Measurements from ENCODE around the gene PLAC8. TPM values are rescaled to one million over a fixed set of nuclear protein-coding genes. Genes with fewer than 3 reads are reported as not detected.
A peak's percentile ranks its signal among the peaks of the same experiment; 100 is the strongest.
"Not testable (repeated sequence)": the region's sequence is repeated elsewhere in the genome, so short reads cannot be mapped to it uniquely, and the experiment has no call there.

Gene PLAC8
- total and polyA plus RNA-seq, 7 experiments from 2014 or later = 204 to 634 (median 327) TPM

DNA sequence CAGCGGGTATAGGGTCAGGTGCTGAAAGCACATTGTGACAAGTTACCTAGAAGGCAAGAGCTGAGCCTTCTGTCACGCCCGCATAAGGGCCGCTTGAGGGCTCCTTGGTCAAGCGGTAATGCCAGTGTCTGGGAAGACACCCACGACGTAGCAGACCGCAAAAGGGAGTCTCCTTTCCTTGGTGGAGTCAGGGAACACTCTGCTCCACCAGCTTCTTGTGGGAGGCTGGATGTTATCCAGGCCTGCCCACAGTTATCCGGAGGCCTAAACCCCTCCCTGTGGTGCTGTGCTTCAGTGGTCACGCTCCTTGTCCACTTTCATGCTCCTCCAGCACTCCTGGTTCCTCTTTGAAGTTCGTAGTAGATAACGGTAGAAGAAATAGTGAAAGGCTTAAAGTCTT lies 29.6 kb downstream of the PLAC8 start:
- peaks cover 27 to 62% (median 48%) of the 10 kb centered on the region in 7 donors for H3K4me1 Mint-ChIP-seq
- H3K9me3 Mint-ChIP-seq; H3K27me3 Mint-ChIP-seq; ATAC-seq; H3K27me3 ChIP-seq (ENCODE audit: control insufficient read depth in 2 of 2, insufficient read depth in 2 of 2, low read length in 2 of 2); DNase-seq; H3K27ac ChIP-seq (ENCODE audit: low read depth, low read length); H3K4me3 ChIP-seq (ENCODE audit: low read length); H3K9me3 ChIP-seq (ENCODE audit: control insufficient read depth in 2 of 3, low read length in 3 of 3): not testable (repeated sequence)
- Histone ChIP-seq H3K4me1 (ENCODE audit: control insufficient read depth in 2 of 2, insufficient read depth in 2 of 2, low read length in 2 of 2) (peaks cover 12 to 29% of the 10 kb centered on the region in 2 donors), H3K36me3 (ENCODE audit: control insufficient read depth in 2 of 3, insufficient read depth in 3 of 3, low read length in 3 of 3) (peaks cover 7 to 29% (median 12%) of the 10 kb centered on the region in 3 experiments)
- peak overlapping the region in 8 of 9 donors; percentile 16 to 95 (median 70) for H3K27ac Mint-ChIP-seq
- H3K36me3 Mint-ChIP-seq = peaks cover 10 to 52% (median 34%) of the 10 kb centered on the region in 5 donors
- intact Hi-C loops (cut with micrococcal nuclease) = loop anchor here (1.0 to 2.0 kb wide), 7 partner anchors 9 to 175 kb away; partner anchors contain the start of gene PLAC8 (in 1 of the 2)
- H3K4me3 Mint-ChIP-seq = peak overlapping the region in 6 of 10 donors; percentile 14 to 62 (median 50)
- ChIA-PET CTCF (interaction anchor here (0.7 to 2.6 kb wide), 9 partner anchors 10 to 175 kb away, joined by 3 to 26 read pairs (median 8); partner anchors contain the start of gene PLAC8), POLR2A (interaction anchor here (0.6 to 9.0 kb wide), 15 partner anchors 10 to 196 kb away, joined by 3 to 58 read pairs (median 5); partner anchors contain the start of gene PLAC8)

DNA sequence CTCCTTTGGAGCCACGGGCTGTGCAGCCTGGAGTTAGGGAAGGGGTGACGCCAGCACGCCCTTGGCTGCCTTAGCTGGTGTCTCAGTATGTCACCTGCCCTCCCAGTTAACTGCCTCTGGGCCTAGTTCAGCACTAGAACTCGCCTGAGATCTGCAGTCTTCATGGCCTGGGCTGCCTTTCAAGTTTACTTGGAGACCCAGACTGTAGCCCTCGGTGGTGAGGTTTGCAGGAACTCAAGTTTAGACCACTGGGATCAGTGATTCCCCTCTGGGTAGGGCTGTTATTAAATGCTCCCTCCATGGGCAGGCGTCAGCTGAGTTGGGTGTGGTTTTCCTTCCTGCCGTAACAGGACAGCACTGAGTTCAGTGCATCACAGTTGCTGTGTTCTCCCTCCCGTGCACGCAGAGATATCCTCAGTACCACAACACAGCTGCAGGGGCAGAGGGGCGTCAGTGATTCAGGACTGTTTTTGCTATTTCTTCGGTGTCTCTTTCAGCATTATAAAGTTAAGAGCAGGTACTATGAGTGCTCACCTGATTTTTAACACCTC lies 30.5 kb downstream of the PLAC8 start:
- POLR2A ChIA-PET = interaction anchor here (0.6 to 9.0 kb wide), 16 partner anchors 9 to 654 kb away, joined by 3 to 58 read pairs (median 4); partner anchors contain the start of genes HELQ, HNRNPDL, MRPS18C and PLAC8
- CTCF ChIA-PET = interaction anchor here (0.7 to 2.6 kb wide), 14 partner anchors 9 to 198 kb away, joined by 3 to 26 read pairs (median 4); partner anchors contain the start of gene PLAC8
- Mint-ChIP-seq H3K27me3 (no peaks in the 10 kb centered on the region), H3K27ac (peak overlapping the region; percentile 88 to 99 (median 94)), H3K36me3 (peaks cover 6 to 49% (median 27%) of the 10 kb centered on the region in 5 donors), H3K4me3 (peak overlapping the region; percentile 43 to 74 (median 62)), H3K9me3 (peaks cover 0 to 6% (median 2%) of the 10 kb centered on the region in 11 donors), H3K4me1 (peaks cover 25 to 55% (median 43%) of the 10 kb centered on the region in 7 donors)
- DNase-seq = peak; percentile 36 to 86 (median 77)
- ATAC-seq = peak; percentile 98
- peak overlapping the region; percentile 70 for H3K27ac ChIP-seq (ENCODE audit: low read depth, low read length)
- H3K27me3 ChIP-seq (ENCODE audit: control insufficient read depth in 2 of 2, insufficient read depth in 2 of 2, low read length in 2 of 2) = no peaks in the 10 kb centered on the region
- intact Hi-C loops (cut with micrococcal nuclease) = loop anchor here (1.0 to 2.0 kb wide), 7 partner anchors 10 to 176 kb away; partner anchors contain the start of gene PLAC8 (in 1 of the 2)
- H3K4me3 ChIP-seq (ENCODE audit: low read length) = no peak overlapping the region
- peaks cover 0 to 5% (median 0%) of the 10 kb centered on the region in 3 experiments for H3K9me3 ChIP-seq (ENCODE audit: control insufficient read depth in 2 of 3, low read length in 3 of 3)
- H3K4me1 ChIP-seq (ENCODE audit: control insufficient read depth in 2 of 2, insufficient read depth in 2 of 2, low read length in 2 of 2) = peaks cover 12 to 29% of the 10 kb centered on the region in 2 donors
- peaks cover 3 to 20% (median 6%) of the 10 kb centered on the region in 3 experiments for H3K36me3 ChIP-seq (ENCODE audit: control insufficient read depth in 2 of 3, insufficient read depth in 3 of 3, low read length in 3 of 3)

DNA sequence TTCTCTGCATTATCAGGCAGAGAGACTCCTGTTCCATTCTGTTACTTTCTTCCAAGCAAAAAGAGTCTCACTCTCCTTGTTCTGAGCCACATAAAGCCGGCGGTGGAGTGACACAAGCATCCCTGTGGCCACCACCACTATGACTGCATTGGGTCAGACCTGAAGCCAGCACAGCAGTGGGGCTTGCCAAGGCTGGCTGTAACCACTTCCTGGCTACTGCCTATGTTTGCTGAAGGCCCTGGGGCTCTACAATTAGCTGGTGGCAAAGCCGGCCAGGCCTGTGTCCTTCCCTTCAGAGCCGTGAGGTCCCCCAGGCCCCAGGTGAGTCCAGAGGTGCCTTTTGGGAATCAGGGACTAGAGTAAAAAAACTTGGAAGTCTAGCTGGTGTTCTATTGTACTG lies 31.8 kb downstream of the PLAC8 start:
- H3K9me3 Mint-ChIP-seq = peaks cover 0 to 6% (median 2%) of the 10 kb centered on the region in 11 donors
- no peak overlapping the region for H3K4me3 Mint-ChIP-seq
- Histone ChIP-seq H3K4me3 (ENCODE audit: low read length) (no peak overlapping the region), H3K36me3 (ENCODE audit: control insufficient read depth in 2 of 3, insufficient read depth in 3 of 3, low read length in 3 of 3) (peaks cover 0 to 11% (median under 1%) of the 10 kb centered on the region in 3 experiments), H3K4me1 (ENCODE audit: control insufficient read depth in 2 of 2, insufficient read depth in 2 of 2, low read length in 2 of 2) (peaks cover 12 to 25% of the 10 kb centered on the region in 2 donors), H3K9me3 (ENCODE audit: control insufficient read depth in 2 of 3, low read length in 3 of 3) (peaks cover 0 to 5% (median 0%) of the 10 kb centered on the region in 3 experiments), H3K27me3 (ENCODE audit: control insufficient read depth in 2 of 2, insufficient read depth in 2 of 2, low read length in 2 of 2) (no peaks in the 10 kb centered on the region), H3K27ac (ENCODE audit: low read depth, low read length) (peak overlapping the region; percentile 70)
- ATAC-seq (no peak), DNase-seq (no peak)
- peaks cover under 1 to 44% (median 18%) of the 10 kb centered on the region in 5 donors for H3K36me3 Mint-ChIP-seq
- no peaks in the 10 kb centered on the region for H3K27me3 Mint-ChIP-seq
- H3K27ac Mint-ChIP-seq = peak overlapping the region in 8 of 9 donors; percentile 88 to 99 (median 94)
- CTCF ChIA-PET = interaction anchor here (0.6 to 2.6 kb wide), 7 partner anchors 8 to 179 kb away, joined by 3 to 26 read pairs (median 4); partner anchors contain the start of gene PLAC8
- H3K4me1 Mint-ChIP-seq = peaks cover 23 to 46% (median 38%) of the 10 kb centered on the region in 7 donors
- POLR2A ChIA-PET = interaction anchor here (0.6 to 9.0 kb wide), 10 partner anchors 8 to 653 kb away, joined by 3 to 58 read pairs (median 7); partner anchors contain the start of genes HELQ, HNRNPDL, MRPS18C and PLAC8
- intact Hi-C loops (cut with micrococcal nuclease) = no loop called here

DNA sequence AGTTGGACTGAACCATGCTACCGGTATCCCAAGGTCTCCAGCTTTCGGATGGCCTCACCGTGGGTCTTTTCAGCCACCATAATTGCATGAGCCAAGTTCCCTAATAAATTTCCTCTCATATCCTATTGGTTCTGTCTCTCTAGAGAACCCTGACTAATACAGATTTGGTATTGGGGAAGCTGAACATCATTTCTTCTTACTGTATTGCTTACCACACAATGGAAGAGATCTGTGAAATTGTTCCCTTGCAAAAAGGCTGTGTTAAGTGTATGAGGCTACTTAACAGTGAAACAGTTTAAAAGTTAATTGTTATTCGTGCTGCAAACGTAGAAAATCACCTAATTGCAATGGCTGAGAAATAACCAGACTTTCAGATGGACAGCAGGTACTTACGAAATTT lies 34.0 kb downstream of the PLAC8 start:
- Mint-ChIP-seq H3K4me1 (peaks cover 21 to 43% (median 32%) of the 10 kb centered on the region in 7 donors), H3K27ac (peak overlapping the region in 6 of 9 donors; percentile 14 to 93 (median 48)), H3K27me3 (no peaks in the 10 kb centered on the region), H3K36me3 (peaks cover 11 to 46% (median 27%) of the 10 kb centered on the region in 5 donors), H3K9me3 (peaks cover 0 to 6% (median 2%) of the 10 kb centered on the region in 11 donors), H3K4me3 (no peak overlapping the region)
- no peak for DNase-seq
- Histone ChIP-seq H3K9me3 (ENCODE audit: control insufficient read depth in 2 of 3, low read length in 3 of 3) (peaks cover 0 to 5% (median 0%) of the 10 kb centered on the region in 3 experiments), H3K27ac (ENCODE audit: low read depth, low read length) (no peak overlapping the region), H3K36me3 (ENCODE audit: control insufficient read depth in 2 of 3, insufficient read depth in 3 of 3, low read length in 3 of 3) (peaks cover 0 to 10% (median 4%) of the 10 kb centered on the region in 3 experiments), H3K27me3 (ENCODE audit: control insufficient read depth in 2 of 2, insufficient read depth in 2 of 2, low read length in 2 of 2) (no peaks in the 10 kb centered on the region), H3K4me1 (ENCODE audit: control insufficient read depth in 2 of 2, insufficient read depth in 2 of 2, low read length in 2 of 2) (peaks cover 12 to 25% of the 10 kb centered on the region in 2 donors), H3K4me3 (ENCODE audit: low read length) (no peak overlapping the region)
- ATAC-seq = no peak
- intact Hi-C loops (cut with micrococcal nuclease) = no loop called here
- ChIA-PET CTCF (interaction anchor here (0.6 to 0.7 kb wide), 2 partner anchors 9 to 180 kb away, joined by 4 read pairs; no protein-coding TSS in a partner anchor), POLR2A (interaction anchor here (0.8 to 9.0 kb wide), 3 partner anchors 9 to 169 kb away, joined by 3 to 58 read pairs (median 3); no protein-coding TSS in a partner anchor)

DNA sequence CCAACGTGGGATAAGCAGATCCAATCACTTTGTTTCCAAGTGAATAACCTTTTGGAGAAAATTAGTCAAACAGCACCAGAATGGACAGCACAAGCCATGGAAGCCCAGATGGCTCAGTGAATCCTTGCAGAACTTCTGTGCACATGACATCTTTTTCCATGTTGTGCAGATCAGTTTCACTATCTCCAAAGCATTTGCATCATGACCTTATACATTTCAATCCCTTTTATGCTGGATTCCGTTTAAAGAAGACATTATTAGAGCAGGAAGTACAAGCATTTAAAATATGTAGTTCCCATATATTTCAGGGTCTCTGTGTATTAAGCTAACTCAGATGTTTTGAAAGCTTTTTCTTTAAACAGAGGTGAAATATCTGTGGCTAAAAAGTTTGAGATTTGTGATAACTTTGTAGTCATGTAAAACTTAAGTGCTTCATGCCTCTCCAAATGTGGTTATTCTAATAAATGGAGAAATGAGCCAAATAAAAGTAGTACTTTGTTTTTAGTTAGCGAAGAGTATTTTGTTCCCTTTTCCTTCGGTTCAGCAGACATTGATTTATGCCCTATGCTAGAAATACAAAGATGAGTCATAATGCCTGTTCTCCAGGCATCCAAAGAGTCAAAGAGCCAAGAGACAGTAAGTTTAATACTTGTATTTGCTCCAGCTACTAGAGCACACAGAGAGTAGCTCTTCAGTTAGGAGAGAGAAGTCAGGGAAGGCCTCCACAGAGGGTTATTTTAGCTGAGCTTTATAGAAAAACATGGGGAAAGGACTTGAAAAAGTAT lies 39.0 kb downstream of the PLAC8 start:
- H3K27ac Mint-ChIP-seq = peak overlapping the region in 4 of 9 donors; percentile 10 to 71 (median 44)
- CTCF ChIA-PET = interaction anchor here (0.6 to 4.2 kb wide), 14 partner anchors 9 to 208 kb away, joined by 3 to 42 read pairs (median 10); partner anchors contain the start of gene COQ2
- no peak for DNase-seq
- no peaks in the 10 kb centered on the region for H3K27me3 Mint-ChIP-seq
- POLR2A ChIA-PET = interaction anchor here (0.6 to 2.4 kb wide), 13 partner anchors 8 to 185 kb away, joined by 3 to 15 read pairs (median 4); partner anchors contain the start of gene PLAC8
- H3K9me3 Mint-ChIP-seq = peaks cover 0 to 2% (median 0%) of the 10 kb centered on the region in 11 donors
- H3K36me3 ChIP-seq (ENCODE audit: control insufficient read depth in 2 of 3, insufficient read depth in 3 of 3, low read length in 3 of 3) = peaks cover 0 to 14% (median 8%) of the 10 kb centered on the region in 3 experiments
- peaks cover 0 to 6% of the 10 kb centered on the region in 2 donors for H3K4me1 ChIP-seq (ENCODE audit: control insufficient read depth in 2 of 2, insufficient read depth in 2 of 2, low read length in 2 of 2)
- no peak overlapping the region for H3K4me3 ChIP-seq (ENCODE audit: low read length)
- H3K27me3 ChIP-seq (ENCODE audit: control insufficient read depth in 2 of 2, insufficient read depth in 2 of 2, low read length in 2 of 2) = no peaks in the 10 kb centered on the region
- H3K9me3 ChIP-seq (ENCODE audit: control insufficient read depth in 2 of 3, low read length in 3 of 3) = no peaks in the 10 kb centered on the region
- no peak overlapping the region for H3K27ac ChIP-seq (ENCODE audit: low read depth, low read length)
- H3K4me3 Mint-ChIP-seq = no peak overlapping the region
- H3K36me3 Mint-ChIP-seq = peaks cover 11 to 31% (median 17%) of the 10 kb centered on the region in 5 donors
- no peak for ATAC-seq
- H3K4me1 Mint-ChIP-seq = peaks cover 8 to 20% (median 14%) of the 10 kb centered on the region in 7 donors
- intact Hi-C loops (cut with micrococcal nuclease) = loop anchor here (2.0 to 10.0 kb wide), 4 partner anchors 41 to 309 kb away; partner anchors contain the start of genes COPS4 (in 2 of the 2) and LIN54 (in 1 of the 2)
